GM23338 (cell line): ENCODE measurements around the gene EXOC3L2.

Experiments used
- EZH2 ChIP-seq: fragments of 200-600 bp; sonication (generic); IDR thresholded peaks from one replicate; pipeline ENCODE4 v1.8.0; 2017; ENCODE audit warnings: antibody characterized with exemption, mild to moderate bottlenecking, low read depth; ENCODE audit not compliant: unreplicated experiment
- JUNB ChIP-seq: IDR thresholded peaks from one replicate; pipeline ENCODE4 v1.6.1; 2016; ENCODE audit warnings: antibody characterized with exemption; ENCODE audit not compliant: unreplicated experiment
- POLR2AphosphoS5 ChIP-seq: IDR thresholded peaks from 2 replicates; pipeline ENCODE4 v1.6.1; 2016; ENCODE audit warnings: antibody characterized with exemption, low read depth
- TF ChIP-seq, protein P1 (sequence below), 2 experiments: fragments of 200-600 bp in 1 of 2; sonication (generic) in 1 of 2; conservative IDR thresholded peaks; 2 replicates each; pipeline versions ENCODE4 v1.5.1 to v1.6.1; 2016 to 2017; ENCODE audit warnings: antibody characterized with exemption in 2 of 2, low read depth in 2 of 2, mild to moderate bottlenecking in 2 of 2, moderate library complexity in 1 of 2

DNA sequence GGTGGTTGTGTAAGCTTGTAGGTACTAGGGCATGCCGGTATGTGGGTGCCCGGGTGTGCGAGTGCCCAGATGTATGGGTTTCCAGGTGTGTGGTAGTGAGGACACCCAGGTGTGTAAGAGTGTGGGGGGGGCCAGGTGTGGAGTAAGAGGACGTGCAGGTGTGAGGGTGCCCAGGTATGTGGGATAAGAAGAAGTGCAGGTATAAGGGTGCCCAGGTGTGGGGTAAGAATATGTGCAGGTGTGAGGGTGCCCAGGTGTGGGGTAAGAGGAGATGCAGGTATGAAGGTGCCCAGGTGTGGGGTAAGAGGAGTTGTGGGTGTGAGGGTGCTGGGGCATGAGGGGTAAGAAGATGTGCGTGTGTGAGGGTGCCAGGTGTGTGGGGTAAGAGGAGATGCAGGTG lies 20.2 kb upstream of the EXOC3L2 start:
- TF ChIP-seq, protein P1, sequence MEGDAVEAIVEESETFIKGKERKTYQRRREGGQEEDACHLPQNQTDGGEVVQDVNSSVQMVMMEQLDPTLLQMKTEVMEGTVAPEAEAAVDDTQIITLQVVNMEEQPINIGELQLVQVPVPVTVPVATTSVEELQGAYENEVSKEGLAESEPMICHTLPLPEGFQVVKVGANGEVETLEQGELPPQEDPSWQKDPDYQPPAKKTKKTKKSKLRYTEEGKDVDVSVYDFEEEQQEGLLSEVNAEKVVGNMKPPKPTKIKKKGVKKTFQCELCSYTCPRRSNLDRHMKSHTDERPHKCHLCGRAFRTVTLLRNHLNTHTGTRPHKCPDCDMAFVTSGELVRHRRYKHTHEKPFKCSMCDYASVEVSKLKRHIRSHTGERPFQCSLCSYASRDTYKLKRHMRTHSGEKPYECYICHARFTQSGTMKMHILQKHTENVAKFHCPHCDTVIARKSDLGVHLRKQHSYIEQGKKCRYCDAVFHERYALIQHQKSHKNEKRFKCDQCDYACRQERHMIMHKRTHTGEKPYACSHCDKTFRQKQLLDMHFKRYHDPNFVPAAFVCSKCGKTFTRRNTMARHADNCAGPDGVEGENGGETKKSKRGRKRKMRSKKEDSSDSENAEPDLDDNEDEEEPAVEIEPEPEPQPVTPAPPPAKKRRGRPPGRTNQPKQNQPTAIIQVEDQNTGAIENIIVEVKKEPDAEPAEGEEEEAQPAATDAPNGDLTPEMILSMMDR (conservative IDR thresholded peaks at IDR 0.05; ENCODE audit: low read depth in 2 of 2) = no peak
- no peak for TF ChIP-seq POLR2AphosphoS5
- no peak for TF ChIP-seq JUNB
- no peak for TF ChIP-seq EZH2
